ENCODE measurements around the gene SLC6A18. TPM values are rescaled to one million over a fixed set of nuclear protein-coding genes. Genes with fewer than 3 reads are reported as not detected.

SLC6A18 gene
- total RNA-seq, 2 donors from 2014 or later: not detected

DNA sequence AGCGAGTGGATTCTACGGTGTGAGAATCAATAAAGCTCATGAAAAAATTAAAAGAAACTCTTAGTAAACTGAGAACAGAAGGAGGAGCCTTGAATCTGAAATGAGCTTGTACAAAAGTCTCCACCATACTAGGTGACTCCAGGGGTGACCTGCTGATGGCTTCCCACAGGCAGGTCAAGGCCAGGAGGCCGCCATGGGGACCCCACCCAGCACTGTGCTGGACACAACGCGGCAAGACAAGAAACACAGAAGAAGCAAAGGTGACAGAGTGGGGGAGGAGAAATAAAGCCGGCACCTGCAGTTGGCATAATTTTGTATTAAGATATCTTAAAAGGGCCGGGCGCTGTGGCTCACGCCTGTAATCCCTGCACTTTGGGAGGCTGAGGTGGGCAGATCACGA is 35.9 kb upstream of the SLC6A18 start:
- Histone ChIP-seq H3K4me1 (replicated peaks) (no peaks in the 10 kb centered on the region), H3K4me3 (no peak overlapping the region), H3K36me3 (no peaks in the 10 kb centered on the region), H3K9me3 (no peaks in the 10 kb centered on the region), H3K27me3 (replicated peaks; ENCODE audit: insufficient read depth) (no peaks in the 10 kb centered on the region), H3K27ac (no peak overlapping the region)
- 87% methylated on average over 10 of the region's 10 CpGs for WGBS
- no peak for DNase-seq (ENCODE audit: low spot score)
- intact Hi-C loops (cut with DNase I): no loop called here
- TF ChIP-seq POLR2AphosphoS5 (IDR thresholded peaks at IDR 0.05) (no peak), POLR2A (IDR thresholded peaks at IDR 0.05) (no peak), CTCF (IDR thresholded peaks at IDR 0.05) (no peak)

- H3K27ac ChIP-seq: no peak overlapping the region
- H3K4me3 ChIP-seq: no peak overlapping the region
- DNase-seq (ENCODE audit: low spot score): no peak
- WGBS: 54% methylated on average over 12 of the region's 12 CpGs
- H3K27me3 ChIP-seq (replicated peaks; ENCODE audit: insufficient read depth): no peaks in the 10 kb centered on the region
- H3K36me3 ChIP-seq: no peaks in the 10 kb centered on the region
- intact Hi-C loops (cut with DNase I): no loop called here
- H3K9me3 ChIP-seq: no peaks in the 10 kb centered on the region
- no peaks in the 10 kb centered on the region for H3K4me1 ChIP-seq (replicated peaks)
- TF ChIP-seq POLR2AphosphoS5 (IDR thresholded peaks at IDR 0.05) (no peak), POLR2A (IDR thresholded peaks at IDR 0.05) (no peak), CTCF (IDR thresholded peaks at IDR 0.05) (no peak)
These were observed 34.9 kb upstream of the SLC6A18 start for GRCh38 chr5:1190278-1190677.

GRCh38 chr5:1190837-1191239 is 34.3 kb upstream of the SLC6A18 start:
- WGBS: 15% methylated on average over 6 of the region's 6 CpGs
- Histone ChIP-seq H3K36me3 (no peaks in the 10 kb centered on the region), H3K9me3 (no peaks in the 10 kb centered on the region), H3K4me1 (replicated peaks) (no peaks in the 10 kb centered on the region), H3K27me3 (replicated peaks; ENCODE audit: insufficient read depth) (no peaks in the 10 kb centered on the region), H3K27ac (no peak overlapping the region), H3K4me3 (no peak overlapping the region)
- no peak for TF ChIP-seq CTCF (IDR thresholded peaks at IDR 0.05)
- TF ChIP-seq POLR2A (IDR thresholded peaks at IDR 0.05): no peak
- no peak for TF ChIP-seq POLR2AphosphoS5 (IDR thresholded peaks at IDR 0.05)
- DNase-seq (ENCODE audit: low spot score): no peak
- intact Hi-C loops (cut with DNase I): no loop called here

GRCh38 chr5:1192971-1193590 is 32.1 kb upstream of the SLC6A18 start:
- TF ChIP-seq CTCF (IDR thresholded peaks at IDR 0.05) (no peak), POLR2AphosphoS5 (IDR thresholded peaks at IDR 0.05) (no peak), POLR2A (IDR thresholded peaks at IDR 0.05) (no peak)
- Histone ChIP-seq H3K9me3 (no peaks in the 10 kb centered on the region), H3K36me3 (no peaks in the 10 kb centered on the region), H3K27me3 (replicated peaks; ENCODE audit: insufficient read depth) (no peaks in the 10 kb centered on the region), H3K4me3 (no peak overlapping the region), H3K27ac (no peak overlapping the region), H3K4me1 (replicated peaks) (no peaks in the 10 kb centered on the region)
- intact Hi-C loops (cut with DNase I): no loop called here
- WGBS: 68% methylated on average over 18 of the region's 18 CpGs
- no peak for DNase-seq (ENCODE audit: low spot score)

- TF ChIP-seq POLR2A (IDR thresholded peaks at IDR 0.05) (no peak), CTCF (IDR thresholded peaks at IDR 0.05) (no peak), POLR2AphosphoS5 (IDR thresholded peaks at IDR 0.05) (no peak)
- no peak overlapping the region for H3K27ac ChIP-seq
- H3K4me1 ChIP-seq (replicated peaks): no peaks in the 10 kb centered on the region
- intact Hi-C loops (cut with DNase I): no loop called here
- no peak for DNase-seq (ENCODE audit: low spot score)
- no peaks in the 10 kb centered on the region for H3K27me3 ChIP-seq (replicated peaks; ENCODE audit: insufficient read depth)
- WGBS: 80% methylated on average over 28 of the region's 28 CpGs
- no peaks in the 10 kb centered on the region for H3K36me3 ChIP-seq
- no peaks in the 10 kb centered on the region for H3K9me3 ChIP-seq
- no peak overlapping the region for H3K4me3 ChIP-seq
These were observed 31.6 kb upstream of the SLC6A18 start for GRCh38 chr5:1193591-1193985.

Data from prostate gland (tissue), 2 donors.